Brain pericyte (primary cell): ENCODE results near the gene CAMSAP3.
"Not testable (repeated sequence)": the region's sequence is repeated elsewhere in the genome, so short reads cannot be mapped to it uniquely, and the experiment has no call there.

Source experiments
- DNase-seq: peaks from one replicate; pipeline ENCODE4 v3.0.0-alpha.2; 2012; ENCODE audit warnings: low read depth, low spot score

The CAMSAP3 gene

GRCh38 chr19:7629347-7630054, 33.8 kb downstream of the CAMSAP3 start, which contains the start of the genes PET100 and XAB2:
TSS of gene PET100 (plus strand) at chr19:7629793. CDS start at chr19:7629834, 41 bp downstream.
TSS of gene XAB2 (minus strand) at chr19:7629545. CDS start at chr19:7629527, 18 bp downstream.
- peak; percentile 97 for DNase-seq

DNA sequence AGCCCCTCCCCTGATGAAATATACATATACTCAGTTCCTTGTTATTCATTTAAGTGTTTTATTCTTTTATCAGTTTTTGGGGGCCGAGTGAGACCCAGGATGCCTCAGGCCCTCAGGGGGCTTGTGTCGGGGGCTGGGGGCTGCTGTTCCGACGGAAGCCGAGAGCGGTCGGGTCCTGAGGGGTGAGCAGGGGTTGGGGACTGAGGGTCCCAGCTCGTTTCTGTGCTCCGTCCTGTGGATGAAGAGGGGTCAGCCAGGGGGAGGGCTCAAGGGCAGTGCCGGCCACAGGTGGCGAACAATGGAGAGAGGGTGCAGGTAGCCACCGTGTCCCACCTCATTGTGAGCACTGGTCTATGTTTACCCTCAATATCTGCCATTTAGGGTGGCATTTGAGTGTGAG, 35.9 kb downstream of the CAMSAP3 start:
- DNase-seq, result no peak

DNA sequence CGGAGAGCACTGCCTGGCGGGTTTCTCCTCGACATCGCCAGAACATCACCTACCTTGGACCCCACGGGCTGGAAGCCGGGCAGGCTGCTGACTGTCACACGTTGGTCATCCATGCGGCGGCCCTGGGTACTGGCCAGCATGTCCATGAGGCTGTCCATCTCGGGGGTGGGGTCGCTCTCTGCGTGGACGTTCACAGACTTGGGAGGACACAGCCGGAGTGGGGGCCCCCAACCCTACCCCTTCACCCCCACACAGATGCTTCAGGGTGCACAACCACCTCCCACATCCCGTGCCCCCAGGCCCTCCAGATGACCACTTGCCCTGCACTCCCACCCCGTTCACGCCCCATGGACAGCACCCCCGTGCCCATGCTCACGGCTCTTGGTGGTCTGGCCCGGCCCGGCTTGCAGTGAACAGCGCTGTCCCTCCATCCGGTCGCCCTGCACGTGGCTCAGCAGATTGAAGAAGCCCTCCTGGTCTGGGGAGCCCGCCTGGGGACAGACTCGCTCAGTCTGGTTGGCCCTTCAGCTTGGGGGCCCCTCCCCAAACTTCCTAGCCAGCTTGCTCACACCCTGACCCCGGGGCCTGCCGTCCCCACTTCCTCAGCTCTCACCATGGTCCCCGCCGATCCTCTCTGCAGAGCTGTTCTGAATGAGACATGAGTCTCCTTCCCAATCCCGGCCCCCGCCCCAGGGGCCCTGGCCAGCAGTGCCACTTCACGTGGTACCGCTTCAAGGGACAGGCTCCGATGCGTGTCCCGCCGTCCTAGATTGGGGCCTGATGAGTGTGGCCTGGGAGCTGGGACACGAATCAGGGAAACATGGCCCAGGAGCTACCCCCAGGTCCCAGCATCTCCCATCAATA, 36.9 kb downstream of the CAMSAP3 start:
- no peak for DNase-seq

DNA sequence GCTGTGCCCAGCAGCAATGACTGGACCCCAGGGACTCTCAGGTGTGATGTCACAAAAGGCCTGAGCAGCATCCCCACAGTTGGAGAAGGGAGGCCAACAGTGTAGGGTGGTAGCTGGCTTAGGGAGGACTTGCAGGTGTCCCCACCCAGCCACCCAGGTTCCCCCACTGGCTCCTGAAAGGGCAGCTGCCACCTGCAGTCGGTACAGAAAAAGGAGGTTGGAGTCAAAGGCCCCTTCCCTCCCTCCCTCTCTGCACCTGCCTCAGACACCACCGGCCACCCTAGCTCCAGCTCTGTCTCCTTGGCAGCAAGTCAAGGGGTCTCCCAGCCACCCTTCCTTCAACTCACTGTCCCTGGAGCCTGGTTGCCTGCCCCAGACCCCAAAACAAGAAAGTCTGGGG, 38.0 kb downstream of the CAMSAP3 start, which contains the start of gene PCP2:
TSS of gene PCP2 (minus strand) at position 22 of the 400 bp plus-strand sequence. CDS start 262 bp downstream, outside the sequence.
- DNase-seq, result no peak

DNA sequence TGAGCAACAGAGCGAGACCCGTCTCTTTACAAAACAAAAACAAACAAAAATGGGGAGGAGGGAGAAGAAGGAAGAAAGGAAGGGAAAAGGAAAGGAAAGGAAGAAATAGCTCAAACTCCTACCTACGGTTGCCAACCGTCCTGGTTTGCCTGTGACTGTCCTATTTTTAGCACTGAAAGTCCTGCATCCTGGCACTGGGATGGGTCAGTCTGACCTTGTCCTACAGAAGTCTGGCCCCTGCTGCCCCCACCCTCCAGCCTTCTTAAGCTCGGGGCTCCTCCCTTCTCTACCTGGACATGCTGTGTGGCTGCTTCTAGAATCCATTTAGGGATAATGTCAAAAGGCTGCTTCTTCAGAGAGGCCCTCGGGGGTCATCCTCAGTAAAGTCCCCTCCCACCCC, 40.0 kb downstream of the CAMSAP3 start:
- no peak for DNase-seq

DNA sequence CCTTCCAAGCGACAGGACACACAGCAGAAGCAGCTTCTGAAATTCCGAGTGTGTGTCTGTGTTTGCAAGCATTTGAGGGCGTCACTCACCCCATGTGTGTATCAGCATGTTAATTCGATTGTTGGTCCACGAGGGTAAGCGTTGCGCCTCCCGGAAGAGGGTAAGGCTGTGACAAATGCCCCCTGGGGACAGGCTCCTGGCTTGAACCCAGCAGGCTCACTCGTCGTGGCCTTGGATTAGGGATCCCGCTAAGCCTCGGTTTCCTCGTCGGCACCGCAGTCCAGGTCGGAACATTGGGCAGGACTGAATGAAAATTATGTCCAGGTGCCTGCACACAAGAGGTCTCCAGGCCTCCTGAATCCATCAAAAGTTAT, 40.6 kb downstream of the CAMSAP3 start:
- DNase-seq, result no peak

- no peak for DNase-seq
Observed at GRCh38 chr19:7636691-7637373, 41.2 kb downstream of the CAMSAP3 start, which contains the start of gene STXBP2. TSS of gene STXBP2 (plus strand) at chr19:7637110. CDS start at chr19:7637150, 40 bp downstream.

GRCh38 chr19:7637374-7638256, 42.0 kb downstream of the CAMSAP3 start:
- DNase-seq, result no peak

GRCh38 chr19:7638802-7639465, 43.3 kb downstream of the CAMSAP3 start:
- DNase-seq, result no peak

GRCh38 chr19:7639863-7640348, 44.2 kb downstream of the CAMSAP3 start:
- no peak for DNase-seq

- no peak for DNase-seq
Observed at GRCh38 chr19:7640803-7641202, 45.1 kb downstream of the CAMSAP3 start.

DNA sequence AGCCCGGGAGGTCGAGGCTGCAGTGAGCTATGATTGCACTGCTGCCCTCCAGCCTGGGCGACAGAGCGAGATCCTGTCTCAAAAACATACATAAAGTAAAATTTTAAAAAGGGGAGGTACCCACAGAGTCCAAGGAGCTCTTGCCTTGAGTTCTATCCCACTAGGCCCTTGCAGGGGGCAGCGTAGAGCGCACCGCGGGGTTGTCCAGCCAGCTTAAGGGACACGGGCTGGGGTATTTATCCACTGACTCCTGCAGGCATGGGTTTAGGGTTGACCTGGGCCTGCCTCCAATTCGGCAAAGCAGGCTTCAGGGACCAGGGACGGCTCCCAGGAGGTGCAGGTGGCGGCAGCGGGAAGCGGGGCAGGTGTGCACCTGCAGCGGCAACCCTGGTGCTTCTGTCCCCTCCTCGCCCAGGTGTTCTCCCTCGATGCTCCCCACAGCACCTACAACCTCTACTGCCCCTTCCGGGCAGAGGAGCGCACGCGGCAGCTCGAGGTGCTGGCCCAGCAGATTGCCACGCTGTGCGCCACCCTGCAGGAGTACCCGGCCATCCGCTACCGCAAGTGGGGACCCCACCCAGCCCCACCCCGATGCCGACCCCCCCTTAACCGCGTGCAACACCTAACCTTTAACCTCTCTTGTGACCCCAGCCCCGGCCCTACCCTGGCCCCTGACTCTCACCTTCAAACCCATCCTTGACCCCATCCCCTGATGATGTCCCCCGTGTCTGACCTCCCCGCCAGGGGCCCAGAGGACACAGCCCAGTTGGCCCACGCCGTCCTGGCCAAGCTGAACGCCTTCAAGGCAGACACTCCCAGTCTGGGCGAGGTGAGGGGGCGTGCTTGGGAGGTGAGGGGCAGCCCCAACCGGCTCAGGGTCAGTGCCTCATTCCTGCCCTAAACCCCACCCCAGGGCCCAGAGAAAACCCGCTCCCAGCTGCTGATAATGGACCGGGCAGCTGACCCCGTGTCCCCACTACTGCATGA, 45.9 kb downstream of the CAMSAP3 start:
- no peak for DNase-seq

DNA sequence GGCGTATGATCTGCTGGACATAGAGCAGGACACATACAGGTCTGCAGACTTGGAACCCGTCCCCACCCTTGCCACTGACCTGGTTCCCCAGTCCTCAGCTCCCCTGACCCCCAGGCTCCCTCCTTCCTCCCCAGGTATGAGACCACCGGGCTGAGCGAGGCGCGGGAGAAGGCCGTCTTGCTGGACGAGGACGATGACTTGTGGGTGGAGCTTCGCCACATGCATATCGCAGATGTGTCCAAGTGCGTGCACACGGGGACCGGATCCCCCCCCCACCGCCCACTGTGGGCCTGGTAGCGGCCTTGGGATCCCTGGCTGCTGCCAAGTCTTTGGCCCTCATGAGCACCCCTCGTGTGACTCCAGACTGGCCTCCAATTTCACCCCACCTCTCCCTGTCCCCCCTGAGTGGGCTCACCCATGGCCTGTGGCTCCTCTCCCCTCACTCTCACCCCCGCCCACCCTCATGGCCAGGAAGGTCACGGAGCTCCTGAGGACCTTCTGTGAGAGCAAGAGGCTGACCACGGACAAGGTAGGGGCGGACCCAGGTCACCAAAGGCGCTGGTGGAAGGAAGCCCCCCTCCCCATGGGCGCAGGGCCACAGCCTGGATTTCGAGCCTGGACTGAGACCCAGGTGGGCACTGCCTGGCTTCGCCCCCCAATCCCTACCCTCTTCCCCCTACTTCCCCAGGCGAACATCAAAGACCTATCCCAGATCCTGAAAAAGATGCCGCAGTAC, 46.8 kb downstream of the CAMSAP3 start:
- no peak for DNase-seq

GRCh38 chr19:7643031-7643415, 47.4 kb downstream of the CAMSAP3 start:
- no peak for DNase-seq

- not testable (repeated sequence) for DNase-seq
Observed at GRCh38 chr19:7643629-7644549, 48.2 kb downstream of the CAMSAP3 start.

GRCh38 chr19:7644550-7644877, 48.9 kb downstream of the CAMSAP3 start:
- no peak for DNase-seq

- DNase-seq, result no peak
Observed at GRCh38 chr19:7645163-7645562, 49.5 kb downstream of the CAMSAP3 start.
